ENCODE results near the gene UGDH.
"Not testable (repeated sequence)": the region's sequence is repeated elsewhere in the genome, so short reads cannot be mapped to it uniquely, and the experiment has no call there.

Gene UGDH

GRCh38 chr4:39490322-39490721 lies 36.9 kb downstream of the UGDH start:
- DNase-seq, result no peak

- no peak for DNase-seq
These were observed 40.9 kb downstream of the UGDH start for GRCh38 chr4:39486221-39486804.

GRCh38 chr4:39484582-39485272 lies 42.5 kb downstream of the UGDH start:
- no peak for DNase-seq

- DNase-seq, result no peak
These were observed 46.1 kb downstream of the UGDH start for GRCh38 chr4:39480902-39481695.

- DNase-seq, result no peak
These were observed 47.0 kb downstream of the UGDH start for GRCh38 chr4:39480251-39480650.

GRCh38 chr4:39476187-39476895 lies 50.9 kb downstream of the UGDH start:
- DNase-seq, result no peak

GRCh38 chr4:39472396-39472795 lies 54.8 kb downstream of the UGDH start:
- no peak for DNase-seq

- no peak for DNase-seq
These were observed 56.8 kb downstream of the UGDH start for GRCh38 chr4:39470402-39470801.

- DNase-seq, result no peak
These were observed 57.7 kb downstream of the UGDH start for GRCh38 chr4:39469429-39470077.

- DNase-seq, result no peak
These were observed 59.8 kb downstream of the UGDH start for GRCh38 chr4:39467464-39467863.

- DNase-seq, result no peak
These were observed 60.5 kb downstream of the UGDH start for GRCh38 chr4:39466747-39467146.

- DNase-seq, result no peak
These were observed 62.2 kb downstream of the UGDH start for GRCh38 chr4:39464886-39465501.

GRCh38 chr4:39458505-39459300 lies 68.5 kb downstream of the UGDH start, which contains the start of the genes LIAS and RPL9:
TSS of gene LIAS (plus strand) at chr4:39459056. CDS start at chr4:39459118, 62 bp downstream.
TSS of gene RPL9 (minus strand) at chr4:39458922. CDS start at chr4:39458439, 483 bp downstream.
- peak; percentile 90 for DNase-seq

- DNase-seq, result not testable (repeated sequence)
These were observed 69.1 kb downstream of the UGDH start for GRCh38 chr4:39458161-39458504.

- DNase-seq, result no peak
These were observed 70.1 kb downstream of the UGDH start for GRCh38 chr4:39456946-39457763.

GRCh38 chr4:39455486-39455885 lies 71.8 kb downstream of the UGDH start:
- no peak for DNase-seq

- DNase-seq, result no peak
These were observed 73.5 kb downstream of the UGDH start for GRCh38 chr4:39453738-39454137.

GRCh38 chr4:39452860-39453587 lies 74.2 kb downstream of the UGDH start:
- no peak for DNase-seq

- no peak for DNase-seq
These were observed 74.9 kb downstream of the UGDH start for GRCh38 chr4:39452153-39452859.

Data from activated naive CD4-positive, alpha-beta T cell treated with anti-CD3 and anti-CD28 coated beads, Interleukin-2, amount 50 U/mL, for 16 hours (primary cell).